Mesothelial cell of epicardium (in vitro differentiated cells): ENCODE data around the gene BMERB1. TPM values are rescaled to one million over a fixed set of nuclear protein-coding genes. Genes with fewer than 3 reads are reported as not detected.
"Not testable (repeated sequence)": the region's sequence is repeated elsewhere in the genome, so short reads cannot be mapped to it uniquely, and the experiment has no call there.

Experiments used
- DNase-seq, 2 experiments: peaks; one replicate each; pipeline ENCODE4 v3.0.0; 2021; ENCODE audit warnings: low spot score in 2 of 2; ENCODE audit not compliant: unreplicated experiment in 2 of 2
- H3K27ac Mint-ChIP-seq: 2 replicates; pipeline ENCODE4 v1.8.0; 2021; ENCODE audit warnings: mixed read lengths
- H3K27me3 Mint-ChIP-seq: 2 replicates; pipeline ENCODE4 v1.8.0; 2021; ENCODE audit warnings: low read depth, mixed read lengths
- H3K36me3 Mint-ChIP-seq: 2 replicates; pipeline ENCODE4 v1.8.0; 2021; ENCODE audit warnings: mixed read lengths
- H3K4me1 Mint-ChIP-seq: 2 replicates; pipeline ENCODE4 v1.8.0; 2021; ENCODE audit warnings: mixed read lengths
- H3K4me3 Mint-ChIP-seq: 2 replicates; pipeline ENCODE4 v1.8.0; 2021; ENCODE audit warnings: mild to moderate bottlenecking, moderate library complexity, mixed read lengths
- H3K9me3 Mint-ChIP-seq: 2 replicates; pipeline ENCODE4 v1.8.0; 2021; ENCODE audit warnings: mixed read lengths
- total RNA-seq: library from RNA; stranded (reverse); gene quantifications from 3 replicates; pipeline ENCODE4 v1.2.1, GENCODE V29; 2021
- TF ChIP-seq, protein P1 (sequence below): fragments of 200-600 bp; sonication (generic); IDR thresholded peaks from one replicate; pipeline ENCODE4 v1.5.0; 2021; ENCODE audit warnings: antibody characterized with exemption; ENCODE audit not compliant: unreplicated experiment

Gene BMERB1
- total RNA-seq, 1 donor from 2014 or later = 3.9 TPM

DNA sequence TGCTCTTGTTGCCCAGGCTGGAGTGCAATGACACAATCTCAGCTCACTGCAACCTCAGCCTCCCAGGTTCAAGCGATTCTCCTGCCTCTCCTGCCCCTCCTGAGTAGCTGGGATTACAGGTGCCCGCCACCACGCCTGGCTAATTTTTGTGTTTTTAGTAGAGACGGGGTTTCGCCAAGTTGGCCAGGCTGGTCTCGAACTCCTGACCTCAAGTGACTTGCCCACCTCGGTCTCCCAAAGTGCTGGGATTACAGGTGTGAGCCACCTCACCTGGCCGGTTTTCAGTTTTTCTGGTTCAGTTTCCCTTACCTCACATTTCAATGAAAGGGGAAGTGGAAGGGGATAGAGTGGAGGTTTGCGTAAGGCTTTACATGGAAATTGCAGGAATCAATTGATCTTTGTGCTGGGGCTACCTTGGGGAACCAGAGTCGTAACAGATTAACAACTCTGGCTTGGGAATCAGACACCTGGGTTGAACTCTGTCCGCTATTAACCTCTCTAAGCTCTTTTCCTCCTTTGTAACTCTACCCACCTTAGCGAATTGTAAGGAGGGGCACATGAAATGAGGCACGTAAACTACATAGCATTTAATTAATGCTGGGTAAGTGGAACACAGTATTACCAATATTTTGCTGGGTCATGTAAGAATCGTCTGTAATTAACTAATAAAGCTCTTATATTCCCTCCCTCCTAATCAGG lies 35.6 kb upstream of the BMERB1 start:
- no peak overlapping the region for H3K4me3 Mint-ChIP-seq
- peaks cover 2% of the 10 kb centered on the region for H3K4me1 Mint-ChIP-seq
- TF ChIP-seq, protein P1, sequence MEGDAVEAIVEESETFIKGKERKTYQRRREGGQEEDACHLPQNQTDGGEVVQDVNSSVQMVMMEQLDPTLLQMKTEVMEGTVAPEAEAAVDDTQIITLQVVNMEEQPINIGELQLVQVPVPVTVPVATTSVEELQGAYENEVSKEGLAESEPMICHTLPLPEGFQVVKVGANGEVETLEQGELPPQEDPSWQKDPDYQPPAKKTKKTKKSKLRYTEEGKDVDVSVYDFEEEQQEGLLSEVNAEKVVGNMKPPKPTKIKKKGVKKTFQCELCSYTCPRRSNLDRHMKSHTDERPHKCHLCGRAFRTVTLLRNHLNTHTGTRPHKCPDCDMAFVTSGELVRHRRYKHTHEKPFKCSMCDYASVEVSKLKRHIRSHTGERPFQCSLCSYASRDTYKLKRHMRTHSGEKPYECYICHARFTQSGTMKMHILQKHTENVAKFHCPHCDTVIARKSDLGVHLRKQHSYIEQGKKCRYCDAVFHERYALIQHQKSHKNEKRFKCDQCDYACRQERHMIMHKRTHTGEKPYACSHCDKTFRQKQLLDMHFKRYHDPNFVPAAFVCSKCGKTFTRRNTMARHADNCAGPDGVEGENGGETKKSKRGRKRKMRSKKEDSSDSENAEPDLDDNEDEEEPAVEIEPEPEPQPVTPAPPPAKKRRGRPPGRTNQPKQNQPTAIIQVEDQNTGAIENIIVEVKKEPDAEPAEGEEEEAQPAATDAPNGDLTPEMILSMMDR = no peak
- H3K36me3 Mint-ChIP-seq = no peaks in the 10 kb centered on the region
- no peak for DNase-seq
- no peaks in the 10 kb centered on the region for H3K9me3 Mint-ChIP-seq
- no peak overlapping the region for H3K27ac Mint-ChIP-seq
- peaks cover 13% of the 10 kb centered on the region for H3K27me3 Mint-ChIP-seq

DNA sequence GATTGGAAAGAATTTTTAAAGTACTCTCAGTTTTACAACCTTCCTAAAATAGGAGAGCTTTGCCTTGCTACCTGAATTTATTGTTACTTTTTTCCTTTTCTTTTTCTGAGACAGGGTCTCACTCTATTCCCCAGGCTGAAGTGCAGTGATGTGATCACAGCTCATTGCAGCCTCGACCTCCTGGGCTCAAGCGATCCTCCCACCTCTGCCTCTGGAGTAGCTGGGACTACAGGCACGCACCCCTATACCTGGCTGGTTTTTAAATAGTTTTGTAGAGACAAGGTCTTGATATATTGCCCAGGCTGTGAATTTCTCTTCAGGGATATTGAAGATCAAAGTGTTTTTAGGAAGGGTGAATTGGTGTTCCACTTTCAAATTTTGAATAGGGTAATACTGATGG lies 35.1 kb upstream of the BMERB1 start:
- no peak overlapping the region for H3K27ac Mint-ChIP-seq
- H3K4me3 Mint-ChIP-seq = no peak overlapping the region

GRCh38 chr16:15400314-15400713 lies 34.1 kb upstream of the BMERB1 start:
- H3K9me3 Mint-ChIP-seq, H3K4me1 Mint-ChIP-seq, H3K27ac Mint-ChIP-seq, H3K27me3 Mint-ChIP-seq, H3K36me3 Mint-ChIP-seq, DNase-seq, H3K4me3 Mint-ChIP-seq: not testable (repeated sequence)

More for the DNA sequence above, 35.1 kb upstream of the BMERB1 start:
- DNase-seq = no peak
- no peaks in the 10 kb centered on the region for H3K36me3 Mint-ChIP-seq
- TF ChIP-seq, protein P1 = no peak
- no peaks in the 10 kb centered on the region for H3K9me3 Mint-ChIP-seq
- H3K4me1 Mint-ChIP-seq = peaks cover 2% of the 10 kb centered on the region
- peaks cover 12% of the 10 kb centered on the region for H3K27me3 Mint-ChIP-seq

DNA sequence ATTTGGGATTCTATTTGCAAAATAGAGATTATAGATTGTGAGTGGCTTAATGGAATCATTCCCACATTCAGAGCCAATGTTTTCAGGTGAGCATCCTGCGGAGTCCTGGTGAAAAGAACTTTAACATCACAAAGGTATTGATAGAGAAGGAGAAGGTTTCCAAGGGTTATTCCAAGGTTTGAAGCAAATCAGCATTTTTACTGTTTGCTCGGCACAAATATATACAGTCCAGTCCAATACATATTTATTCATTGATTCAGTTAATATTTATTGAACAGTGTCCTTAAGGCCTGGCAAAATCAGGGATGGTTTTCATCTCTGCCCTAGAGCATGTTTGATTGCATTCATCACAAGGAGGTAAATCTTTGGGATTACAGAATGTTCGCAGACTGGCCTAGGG lies 32.4 kb upstream of the BMERB1 start:
- H3K27me3 Mint-ChIP-seq = no peaks in the 10 kb centered on the region
- H3K9me3 Mint-ChIP-seq = no peaks in the 10 kb centered on the region
- no peak overlapping the region for H3K4me3 Mint-ChIP-seq
- no peak for DNase-seq
- no peaks in the 10 kb centered on the region for H3K36me3 Mint-ChIP-seq
- no peaks in the 10 kb centered on the region for H3K4me1 Mint-ChIP-seq
- TF ChIP-seq, protein P1 = no peak
- H3K27ac Mint-ChIP-seq = no peak overlapping the region

GRCh38 chr16:15403392-15403995 lies 30.9 kb upstream of the BMERB1 start:
- DNase-seq = no peak
- no peaks in the 10 kb centered on the region for H3K27me3 Mint-ChIP-seq
- H3K36me3 Mint-ChIP-seq = no peaks in the 10 kb centered on the region
- TF ChIP-seq, protein P1 = no peak
- no peaks in the 10 kb centered on the region for H3K4me1 Mint-ChIP-seq
- H3K27ac Mint-ChIP-seq = no peak overlapping the region
- H3K9me3 Mint-ChIP-seq = no peaks in the 10 kb centered on the region
- no peak overlapping the region for H3K4me3 Mint-ChIP-seq

DNA sequence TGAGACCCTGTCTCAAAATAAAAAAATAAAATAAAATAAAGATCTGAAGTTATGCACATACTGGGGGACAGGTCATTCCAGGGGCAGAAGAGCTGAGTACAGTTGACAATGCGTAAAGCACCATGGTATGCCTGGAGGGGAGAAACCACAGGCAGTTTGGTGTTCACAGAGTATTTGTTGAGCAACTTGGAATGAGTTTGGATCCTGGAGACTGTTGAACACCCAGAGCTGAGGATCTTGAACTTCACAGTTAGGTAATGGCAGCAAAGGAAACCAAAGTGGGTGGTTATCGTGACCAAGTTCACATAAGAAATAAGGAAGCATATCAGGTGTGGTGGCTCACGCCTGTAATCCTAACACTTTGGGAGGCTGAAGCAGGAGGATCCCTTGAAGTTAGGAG lies 30.3 kb upstream of the BMERB1 start:
- H3K27me3 Mint-ChIP-seq, H3K27ac Mint-ChIP-seq, DNase-seq, H3K4me1 Mint-ChIP-seq, H3K4me3 Mint-ChIP-seq, H3K36me3 Mint-ChIP-seq, H3K9me3 Mint-ChIP-seq: not testable (repeated sequence)
